HG03196 (cell line): Measurements from ENCODE around the gene LMNB1.
"Not testable (repeated sequence)": the region's sequence is repeated elsewhere in the genome, so short reads cannot be mapped to it uniquely, and the experiment has no call there.

Experiments used
- ATAC-seq: cut with Tn5 transposase; IDR thresholded peaks from one replicate; pipeline ENCODE4 v1.9.1; 2021; ENCODE audit not compliant: unreplicated experiment

The LMNB1 gene

DNA sequence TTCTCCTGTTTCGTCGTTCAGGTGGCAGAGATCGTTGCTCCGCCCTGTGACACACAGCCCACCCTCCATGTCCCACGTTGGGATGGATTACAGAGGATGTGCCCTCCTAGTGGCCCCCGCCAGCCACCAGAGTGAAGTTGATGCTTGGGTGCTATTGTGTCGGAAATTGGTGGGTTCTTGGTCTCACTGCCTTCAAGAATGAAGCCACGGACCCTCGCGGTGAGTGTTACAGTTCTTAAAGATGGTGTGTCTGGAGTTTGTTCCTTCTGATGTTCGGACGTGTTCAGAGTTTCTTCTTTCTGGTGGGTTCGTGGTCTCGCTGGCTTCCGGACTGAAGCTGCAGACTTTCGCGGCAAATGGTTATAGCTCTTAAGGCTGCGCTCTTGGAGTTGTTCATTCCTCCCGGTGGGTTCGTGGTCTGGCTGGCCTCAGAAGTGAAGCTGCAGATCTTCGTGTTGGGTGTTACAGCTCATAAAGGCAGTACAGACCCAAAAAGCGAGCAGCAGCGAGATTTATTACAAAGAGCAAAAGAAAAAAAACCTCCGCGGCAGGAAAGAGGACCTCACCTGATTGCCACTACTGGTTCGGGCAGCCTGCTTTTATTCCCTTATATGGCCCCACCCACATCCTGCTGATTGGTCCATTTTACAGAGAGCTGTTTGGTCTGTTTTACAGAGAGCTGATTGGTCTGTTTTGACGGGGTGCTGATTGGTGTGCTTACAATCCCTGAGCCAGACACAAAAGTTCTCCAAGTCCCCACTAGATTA is 76.8 kb downstream of the LMNB1 start:
- not testable (repeated sequence) for ATAC-seq

DNA sequence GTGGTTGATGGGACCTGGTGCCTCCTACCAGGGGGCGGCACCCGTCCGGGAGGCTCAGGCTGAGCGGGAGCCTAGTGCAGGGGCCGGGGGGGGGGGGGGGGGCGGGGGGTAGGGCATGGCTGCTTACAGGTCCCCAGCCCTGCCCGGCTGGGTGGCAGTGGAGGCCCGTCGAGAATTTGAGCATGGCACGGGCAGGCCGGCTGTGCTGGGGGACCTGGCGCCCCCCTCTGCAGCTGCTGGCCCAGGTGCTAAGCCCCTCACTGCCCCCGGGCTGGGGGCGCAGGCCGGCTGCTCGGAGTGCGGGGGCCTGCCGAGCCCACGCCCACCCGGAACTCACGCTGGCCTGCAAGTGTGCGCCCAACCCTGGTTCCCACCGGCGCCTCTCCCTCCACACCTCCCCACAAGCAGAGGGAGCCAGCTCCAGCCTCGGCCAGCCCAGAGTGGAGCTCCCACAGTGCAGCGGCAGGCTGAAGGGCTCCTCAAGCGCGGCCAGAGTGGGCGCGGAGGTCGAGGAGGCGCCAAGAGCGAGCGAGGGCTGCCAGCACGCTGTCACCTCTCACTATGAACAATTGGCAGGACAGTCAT is 77.7 kb downstream of the LMNB1 start:
- ATAC-seq: no peak

DNA sequence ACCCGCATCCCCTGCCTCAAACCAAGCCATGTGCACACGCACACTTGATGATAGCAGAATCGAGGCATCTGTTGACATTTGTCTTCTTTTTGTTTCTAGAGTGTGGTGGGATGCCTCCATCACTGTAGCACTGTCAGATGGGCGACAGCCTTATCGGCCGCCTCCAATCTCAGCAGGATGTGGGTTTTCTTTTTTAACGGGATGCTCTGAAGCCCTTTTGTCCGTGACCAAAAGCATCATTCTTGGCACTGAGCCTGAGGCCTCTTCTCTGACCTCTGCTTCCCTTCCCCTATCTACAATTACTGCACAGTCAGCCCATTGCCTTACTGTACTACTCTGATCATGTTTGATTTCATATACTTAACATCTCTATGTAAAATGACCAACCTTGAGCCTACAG is 78.3 kb downstream of the LMNB1 start:
- ATAC-seq: no peak

DNA sequence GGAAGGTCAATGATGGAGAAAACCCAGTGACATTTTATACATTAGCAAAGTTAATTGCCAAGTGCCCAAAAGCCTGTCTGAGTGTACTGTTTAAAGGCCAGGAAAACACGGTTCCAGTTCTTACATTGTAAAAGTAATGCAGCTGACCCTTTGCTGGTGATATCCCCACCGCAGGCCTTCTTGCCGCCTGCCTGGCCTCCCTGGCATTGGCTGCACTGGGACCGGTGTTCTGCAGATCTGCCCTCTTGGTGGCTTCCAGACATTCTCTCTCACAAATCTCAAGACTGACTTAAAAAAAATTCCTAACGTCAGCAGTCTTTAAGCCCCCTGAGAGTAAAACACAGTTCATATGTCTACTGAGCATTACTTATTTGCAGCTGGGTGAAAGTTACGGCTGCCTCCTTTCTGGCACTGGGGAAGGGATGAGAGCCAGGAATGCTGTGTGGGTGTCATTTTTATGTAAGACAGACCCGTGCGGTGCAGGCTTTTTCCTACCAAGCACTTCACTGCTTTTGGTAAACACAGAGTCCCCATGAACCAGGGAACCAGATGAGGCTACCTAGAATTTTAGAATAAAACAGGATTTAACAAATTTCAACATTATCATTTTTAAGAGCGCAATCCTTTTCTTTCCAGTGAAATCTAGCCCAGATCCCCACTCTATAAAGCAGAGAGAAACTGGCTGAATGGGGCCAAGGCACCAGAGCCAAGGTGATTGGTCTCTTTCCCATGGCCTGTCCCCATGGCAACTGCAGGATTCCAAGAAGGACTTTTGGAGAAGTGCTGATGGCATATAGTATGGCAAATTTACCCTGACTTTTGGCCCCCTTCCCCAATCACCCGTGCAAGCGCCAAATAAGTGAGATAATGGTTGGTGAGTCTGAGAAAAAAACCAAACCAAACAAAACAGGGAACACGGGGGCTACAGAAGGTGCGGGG is 80.8 kb downstream of the LMNB1 start:
- ATAC-seq: no peak

DNA sequence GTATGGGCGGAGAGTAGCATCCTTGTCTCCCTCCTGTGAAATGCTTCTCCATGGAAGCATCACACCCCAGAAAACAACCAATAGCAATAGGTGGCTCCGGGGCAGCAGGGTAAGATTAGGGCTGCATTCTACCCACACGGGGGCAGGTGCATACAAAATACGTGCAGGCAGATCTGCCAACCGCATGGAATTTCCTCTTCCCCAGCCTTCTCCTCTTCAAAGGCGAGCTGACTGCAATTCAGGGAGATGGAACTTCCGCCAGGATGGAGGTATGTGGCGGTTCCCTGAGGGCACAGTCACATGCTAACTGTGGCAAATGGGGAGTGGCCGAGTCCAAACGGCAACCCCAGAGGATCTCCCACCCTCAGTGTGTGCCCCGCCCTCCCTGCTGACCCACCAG is 81.5 kb downstream of the LMNB1 start:
- no peak for ATAC-seq

DNA sequence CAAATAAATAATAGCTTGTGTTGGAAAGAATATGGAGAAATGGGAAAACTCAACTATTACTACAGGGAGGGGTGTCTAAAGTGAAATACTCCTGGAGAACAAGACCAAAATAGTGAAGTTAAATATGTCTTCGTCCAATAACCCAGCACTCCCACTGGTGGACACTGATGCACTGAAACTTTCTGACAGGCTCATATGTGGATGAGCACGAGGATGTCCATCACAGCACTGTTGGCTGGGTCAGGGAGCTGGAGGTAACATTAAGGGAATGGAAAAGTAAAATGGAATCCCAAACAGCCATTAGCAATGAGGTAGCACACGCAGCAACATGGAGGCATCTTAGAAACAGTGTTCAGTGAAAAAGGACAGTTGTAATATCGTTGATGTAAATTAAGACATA is 86.5 kb downstream of the LMNB1 start:
- ATAC-seq: no peak

DNA sequence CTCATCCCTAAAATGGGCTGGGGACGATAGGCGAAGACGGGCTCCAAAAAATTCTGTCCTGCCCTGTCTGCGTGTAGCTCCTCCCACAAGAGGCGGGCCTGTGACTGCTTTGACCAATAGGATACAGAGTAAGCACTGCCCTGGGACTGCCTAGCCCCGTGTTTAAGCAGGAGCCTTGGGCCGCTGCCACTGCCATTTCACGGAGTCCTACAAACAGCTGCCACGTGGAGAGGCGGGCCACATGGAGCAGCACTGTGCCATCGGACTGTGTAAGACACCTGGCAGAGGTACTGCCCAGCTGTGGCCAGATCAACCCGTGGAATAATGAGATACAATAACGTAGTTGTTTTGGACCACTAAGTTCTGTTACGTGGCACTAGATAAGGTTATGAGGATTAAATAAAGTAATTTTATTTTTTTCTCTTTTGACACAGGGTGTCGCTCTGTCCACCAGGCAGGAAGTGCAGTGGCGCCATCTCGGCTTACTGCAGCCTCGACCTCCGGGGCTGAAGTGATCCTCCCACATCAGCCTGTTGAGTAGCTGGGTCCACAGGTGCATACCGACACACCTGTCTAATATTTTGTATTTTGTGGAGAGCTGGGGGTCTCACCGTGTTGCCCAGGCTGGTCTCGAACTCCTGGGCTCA is 87.2 kb downstream of the LMNB1 start:
- no peak for ATAC-seq

DNA sequence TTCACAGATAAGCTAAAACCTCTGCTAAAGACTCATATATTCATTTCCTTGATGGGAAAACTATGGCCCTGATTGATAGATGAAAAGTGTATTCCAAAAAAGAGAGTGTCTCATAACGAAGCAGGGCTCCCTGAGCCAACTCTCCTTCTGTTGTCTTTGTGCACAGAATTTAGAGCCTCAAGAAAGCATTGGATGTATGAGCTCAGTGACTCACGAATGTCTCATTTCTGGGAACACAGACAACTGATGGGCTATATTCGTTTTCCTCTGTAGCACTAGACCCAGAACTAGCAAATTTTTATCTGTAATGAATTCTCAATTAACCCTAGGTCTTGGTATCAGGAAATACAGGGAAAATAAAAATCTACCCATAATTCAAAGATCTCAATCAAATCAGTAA is 88.4 kb downstream of the LMNB1 start:
- no peak for ATAC-seq

DNA sequence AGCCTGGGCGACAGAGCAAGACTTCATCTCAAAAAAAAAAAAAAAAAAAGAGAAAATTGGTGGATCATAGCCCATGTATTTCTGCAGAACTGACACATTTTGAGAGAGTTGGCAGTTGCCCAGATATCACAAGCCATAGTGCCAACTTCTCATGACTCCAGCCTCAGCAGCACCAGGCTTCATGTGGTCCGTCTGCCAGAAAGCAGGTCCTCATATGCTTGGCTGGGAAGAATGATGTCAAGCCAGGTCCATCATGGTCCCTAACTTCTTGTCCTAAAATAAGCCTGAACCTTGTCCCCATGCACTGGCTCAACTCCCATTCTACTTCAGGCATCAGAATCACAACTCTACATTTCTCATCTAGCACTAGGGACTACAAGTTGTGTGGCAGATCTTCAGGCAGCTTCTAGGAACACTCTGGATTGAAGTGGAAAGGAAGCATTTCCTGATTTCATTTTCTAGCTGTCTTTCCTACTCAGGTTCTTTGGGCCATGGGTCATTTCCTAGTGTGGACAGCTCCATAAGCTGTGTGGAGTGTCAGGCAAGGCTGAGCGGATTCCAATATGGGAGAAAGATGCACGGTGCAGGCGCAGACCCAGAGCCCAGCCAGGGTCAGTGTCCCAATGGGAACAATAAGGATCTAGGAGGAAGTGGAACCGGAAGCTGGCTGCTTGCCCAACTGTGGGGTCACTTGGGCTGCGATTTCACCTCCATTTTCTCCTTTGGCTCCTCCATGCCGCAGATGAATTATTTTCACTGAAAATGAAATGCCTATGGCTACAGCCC is 90.1 kb downstream of the LMNB1 start:
- ATAC-seq: no peak

DNA sequence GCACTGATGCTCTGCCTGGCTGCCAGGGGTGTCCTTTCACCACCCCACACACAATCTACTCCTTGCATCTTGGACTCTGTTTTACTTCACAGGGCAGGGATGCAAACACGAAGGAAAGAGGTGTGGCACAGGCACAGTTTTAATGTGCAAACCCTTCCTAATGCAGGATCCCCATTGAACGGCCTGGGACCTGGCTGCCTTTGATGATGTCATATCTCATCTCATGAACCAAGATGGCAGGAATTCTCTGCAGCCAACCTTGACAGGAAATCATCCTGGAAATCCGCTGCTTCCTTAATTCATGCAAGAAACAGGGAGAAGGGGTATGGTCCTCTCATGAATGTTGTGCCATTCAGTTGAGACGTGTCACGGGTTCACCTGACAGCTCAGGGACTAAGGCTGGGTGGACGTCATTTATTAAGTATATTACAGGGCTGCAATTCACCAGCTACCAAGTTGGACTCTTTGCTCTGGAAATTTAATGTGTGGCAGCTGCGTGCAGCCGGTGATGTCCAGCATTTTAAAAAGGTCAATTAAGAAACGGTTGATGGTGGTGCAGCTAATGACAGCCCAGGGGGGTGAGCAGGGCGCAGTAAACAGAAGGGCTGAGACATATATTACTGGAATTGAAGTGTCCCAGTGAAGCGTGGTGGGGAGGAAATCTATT is 91.5 kb downstream of the LMNB1 start:
- no peak for ATAC-seq

DNA sequence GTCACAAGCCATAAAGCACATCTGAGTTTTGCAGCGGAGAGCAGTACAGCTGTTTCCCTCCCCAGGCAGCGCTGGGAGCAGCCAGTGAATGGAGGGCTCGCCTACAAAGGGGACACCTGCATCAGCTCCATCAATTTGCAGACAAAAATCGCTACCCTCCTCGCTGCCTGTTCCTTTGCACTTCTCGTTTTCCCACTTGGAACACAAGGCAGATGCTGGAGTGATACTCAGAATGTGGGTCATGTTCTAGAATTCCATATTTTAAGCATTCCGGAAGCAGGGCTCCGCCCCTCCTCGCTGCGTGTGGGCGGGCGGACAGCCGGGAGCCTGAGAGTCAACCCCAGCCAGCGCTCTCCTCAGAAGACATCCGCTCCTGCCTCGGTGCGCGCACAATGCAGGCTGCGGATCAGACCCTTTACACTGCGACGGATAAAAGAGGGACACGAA is 92.1 kb downstream of the LMNB1 start:
- no peak for ATAC-seq

DNA sequence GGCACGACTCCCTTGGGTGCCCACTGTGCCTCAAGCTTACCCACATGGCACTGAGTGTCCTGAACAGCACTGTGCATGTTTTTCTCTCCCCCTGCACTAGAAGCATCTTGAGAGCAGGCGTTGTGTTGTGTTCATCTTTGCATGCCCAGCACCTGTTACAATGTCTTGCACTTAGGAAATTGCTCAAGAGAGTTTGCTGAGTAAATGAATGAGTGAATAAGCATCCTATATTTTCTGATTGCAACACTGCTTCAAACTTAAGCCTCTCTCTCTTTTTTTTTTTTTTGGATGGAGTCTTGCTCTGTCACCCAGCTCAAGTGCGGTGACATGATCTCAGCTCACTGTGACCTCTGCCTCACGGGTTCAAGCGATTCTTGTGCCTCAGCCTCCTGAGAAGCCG is 94.5 kb downstream of the LMNB1 start:
- ATAC-seq: no peak

DNA sequence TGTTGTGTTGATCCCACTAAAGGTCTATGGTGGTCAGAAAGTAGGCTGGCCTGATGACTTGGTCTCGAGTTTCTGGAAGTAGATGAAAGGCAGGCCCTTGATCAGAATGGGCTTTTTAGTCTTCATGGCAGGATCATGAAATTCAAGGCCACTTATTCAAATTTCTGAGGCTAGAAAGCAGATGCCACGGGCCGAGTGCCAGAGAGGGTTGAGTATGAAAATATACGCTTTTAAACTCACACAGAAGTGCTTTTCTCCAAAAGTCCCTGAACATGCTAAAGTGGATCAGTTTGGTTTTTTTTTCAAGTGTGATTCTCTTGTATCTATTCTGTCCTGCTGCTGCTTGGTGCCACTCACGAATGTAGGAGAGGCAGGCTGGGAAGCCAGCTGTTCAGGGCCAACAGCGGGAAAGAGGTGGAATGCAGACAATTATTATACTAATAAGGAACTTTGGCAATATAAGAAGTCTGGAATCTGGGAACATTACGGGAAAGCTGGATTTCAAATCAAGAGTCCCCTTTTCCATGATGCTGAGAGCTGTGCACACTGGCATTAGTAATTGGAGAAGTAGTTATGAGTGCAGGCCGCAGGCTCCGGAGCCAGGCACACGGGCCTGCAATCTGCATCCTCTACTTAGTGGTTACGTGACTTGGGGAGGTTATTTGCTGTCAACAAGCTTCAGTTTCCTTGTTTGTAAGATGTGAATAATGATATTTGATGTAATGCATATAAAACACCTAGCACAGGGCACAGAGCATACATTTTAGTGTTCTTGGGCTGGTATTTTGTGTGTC is 95.8 kb downstream of the LMNB1 start:
- ATAC-seq: no peak

DNA sequence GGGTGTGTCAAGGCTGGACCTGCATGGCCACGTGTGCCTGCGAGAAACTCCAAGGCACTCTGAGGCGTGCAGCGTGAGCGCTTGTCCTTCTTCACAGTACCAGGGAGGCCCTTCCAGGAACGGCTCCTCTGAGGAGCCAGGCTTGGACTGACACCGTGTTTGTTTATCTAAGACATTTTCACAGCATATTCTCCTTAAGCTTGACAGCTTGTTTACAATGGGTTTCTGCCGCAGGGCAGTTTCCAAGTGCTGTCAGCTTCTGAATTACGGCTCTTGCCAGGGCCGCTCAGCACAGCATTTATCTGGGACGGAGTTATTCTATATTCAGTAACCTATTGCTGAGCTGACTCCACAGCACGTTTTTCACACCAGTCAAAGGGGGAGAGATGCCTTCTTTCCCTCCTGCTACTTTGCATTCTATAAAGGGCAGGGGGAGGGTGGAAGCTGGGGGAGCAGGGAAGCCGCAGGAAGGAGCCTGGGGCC is 98.4 kb downstream of the LMNB1 start:
- ATAC-seq: no peak

DNA sequence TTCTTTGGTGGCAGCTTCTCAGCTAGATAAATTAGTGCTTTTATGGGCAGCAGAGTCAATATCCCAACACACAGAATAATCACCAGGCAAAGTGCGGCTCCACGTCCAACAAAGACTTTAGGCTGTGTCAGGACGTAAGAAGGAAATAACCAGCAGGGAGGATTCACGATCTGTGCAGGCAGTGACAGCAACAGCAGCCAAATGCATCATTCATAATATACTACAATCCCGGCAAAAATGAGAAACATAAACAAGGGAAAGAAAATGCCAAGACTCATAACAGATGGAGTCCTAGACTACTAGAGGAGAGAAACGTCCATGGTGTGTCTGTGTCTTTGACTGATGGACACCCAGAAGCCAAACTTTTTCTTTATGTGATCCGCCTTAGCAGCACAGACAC is 100.7 kb downstream of the LMNB1 start:
- no peak for ATAC-seq

DNA sequence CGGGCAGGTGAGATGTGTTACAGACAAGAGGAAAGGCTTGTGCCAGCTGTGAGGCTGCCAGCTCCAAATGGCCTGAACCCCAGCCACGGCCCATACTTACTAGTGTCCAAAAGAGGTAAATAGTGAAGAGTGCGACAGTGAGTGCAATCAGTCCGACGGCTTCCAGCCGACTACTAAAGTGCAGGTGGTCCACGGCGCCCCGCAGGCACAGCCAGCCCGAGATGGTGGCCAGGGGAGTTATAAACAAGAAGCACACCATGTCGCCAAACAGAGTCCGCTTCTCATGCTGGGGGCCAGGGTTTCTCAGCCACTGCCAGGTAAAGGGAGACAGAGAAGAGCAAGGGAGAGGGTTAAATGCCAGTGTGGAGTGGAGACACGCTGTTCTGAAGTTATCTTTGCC is 101.1 kb downstream of the LMNB1 start:
- ATAC-seq: no peak

DNA sequence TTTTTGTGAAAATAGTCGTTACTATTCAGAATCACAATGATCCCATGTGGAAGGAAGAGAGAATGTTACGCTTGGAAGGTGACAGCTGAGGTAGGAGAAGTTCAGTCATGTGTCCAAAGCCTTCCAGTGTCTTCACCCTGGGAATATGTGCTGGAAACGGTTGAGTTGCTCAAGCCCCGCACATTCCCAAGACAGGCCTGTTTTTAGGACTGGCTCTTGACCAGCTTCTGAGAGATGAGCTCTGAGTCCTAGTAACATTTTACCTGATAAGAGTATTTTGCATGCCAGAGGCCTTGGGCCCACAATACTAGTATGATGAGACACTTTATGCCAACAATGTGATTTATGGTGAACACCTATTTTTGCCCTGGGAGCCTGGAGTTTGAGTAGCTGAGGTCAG is 101.7 kb downstream of the LMNB1 start:
- no peak for ATAC-seq

DNA sequence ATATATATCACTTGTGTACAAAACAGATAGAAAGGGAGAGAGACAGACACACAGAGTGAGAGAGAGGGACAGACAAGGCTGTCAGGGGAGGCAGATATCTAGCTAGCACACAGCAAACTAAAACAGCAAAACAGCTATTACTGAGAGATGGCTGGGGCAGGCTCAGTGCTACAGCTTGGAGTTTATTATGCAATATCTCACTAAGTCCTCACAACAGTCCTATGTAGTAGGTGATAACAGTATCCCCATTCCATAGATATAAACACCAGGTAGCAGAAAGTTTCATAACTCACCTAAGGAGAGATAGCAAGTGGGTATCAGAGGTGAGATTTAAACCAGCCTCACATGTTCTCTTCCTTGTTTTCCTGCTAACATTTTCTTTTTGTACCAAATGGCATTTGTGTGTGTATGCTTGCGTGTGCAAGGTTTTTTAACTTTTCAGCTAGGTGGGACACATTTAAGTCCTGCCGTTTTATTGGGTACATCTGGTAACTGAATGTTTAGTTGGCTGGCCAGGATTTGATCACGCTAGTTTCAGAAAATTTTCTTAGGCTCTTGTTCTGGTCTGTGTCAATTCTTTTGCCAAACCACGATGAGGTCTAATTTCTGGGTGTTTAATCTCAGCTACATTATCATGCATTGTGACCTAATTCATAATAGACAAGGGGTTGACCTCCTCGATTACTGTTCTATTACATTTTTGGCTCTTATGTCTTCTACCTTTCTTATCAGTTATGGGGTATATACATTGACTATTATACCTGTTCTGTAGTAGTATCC is 105.1 kb downstream of the LMNB1 start:
- no peak for ATAC-seq
